Hematopoietic multipotent progenitor cell treated with erythropoietin and hydrocortisone succinate and interleukin-3 and kit ligand, for 17 days (in vitro differentiated cells): ENCODE measurements around the gene FAM177A1.

Source experiments
- DNase-seq: peaks from one replicate; pipeline ENCODE4 v3.0.0-alpha.2; 2015; ENCODE audit warnings: low spot score

The FAM177A1 gene

DNA sequence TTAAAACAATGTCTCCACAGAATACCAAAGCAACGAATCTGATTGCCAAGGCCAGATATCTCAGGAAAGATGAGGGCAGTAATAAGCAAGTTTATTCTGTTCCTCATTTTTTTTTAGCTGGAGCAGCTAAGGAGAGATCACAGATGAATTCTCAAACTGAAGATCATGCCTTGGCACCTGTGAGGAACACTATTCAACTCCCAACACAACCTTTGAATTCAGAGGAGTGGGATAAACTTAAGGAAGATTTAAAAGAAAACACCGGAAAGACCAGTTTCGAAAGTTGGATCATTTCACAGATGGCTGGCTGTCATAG, 77.3 kb downstream of the FAM177A1 start:
- DNase-seq = no peak

DNA sequence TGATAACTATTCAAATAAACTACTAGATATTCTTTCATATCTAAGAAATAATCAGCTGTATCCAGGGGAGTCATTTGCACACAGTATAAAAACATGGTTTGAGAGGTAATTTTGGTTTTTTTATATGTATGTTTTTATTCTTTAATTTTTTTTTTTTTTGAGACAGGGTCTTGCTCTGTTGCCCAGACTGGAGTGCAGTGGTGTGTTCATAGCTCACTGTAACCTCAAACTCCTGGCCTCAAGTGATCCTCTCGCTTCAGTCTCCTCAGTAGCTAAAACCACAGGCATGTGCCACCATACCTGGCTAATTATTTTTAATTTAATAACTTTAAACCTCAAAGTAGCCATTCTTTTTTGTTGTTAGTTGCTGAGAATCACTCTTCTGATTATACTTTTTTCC, 78.1 kb downstream of the FAM177A1 start:
- no peak for DNase-seq
